HepG2 (cell line): ENCODE data around the gene ATF6.

Source experiments
- TBL1XR1 ChIP-seq: fragments of 150-350 bp; IDR thresholded peaks from 2 replicates; pipeline ENCODE4 v1.6.1; 2014; ENCODE audit warnings: borderline replicate concordance, low read length; ENCODE audit not compliant: partially characterized antibody
- TF ChIP-seq, protein P1 (sequence below): sonication (generic); formaldehyde crosslinking; IDR thresholded peaks from 2 replicates; pipeline ENCODE4 v1.4.0; 2020; ENCODE audit warnings: missing genetic modification reagents

DNA sequence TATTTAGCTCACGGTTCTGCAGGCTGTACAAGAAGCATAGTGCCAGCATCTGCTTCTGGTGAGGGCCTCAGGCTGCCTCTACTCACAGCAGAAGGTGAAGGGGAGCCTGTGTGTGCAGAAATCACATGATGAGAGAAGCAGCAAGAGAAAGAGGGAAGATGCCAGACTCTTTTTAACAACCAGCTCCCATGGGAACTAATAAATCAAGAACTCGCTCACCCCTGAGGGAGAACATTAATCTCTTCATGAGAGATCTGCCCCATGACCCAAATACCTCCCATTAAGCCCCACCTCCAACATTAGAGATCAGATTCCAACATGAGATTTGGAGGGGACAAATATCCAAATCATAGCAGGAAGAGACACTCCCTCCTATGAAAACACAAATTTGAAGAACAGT, 183.4 kb downstream of the ATF6 start:
- no peak for TF ChIP-seq TBL1XR1
- TF ChIP-seq, protein P1, sequence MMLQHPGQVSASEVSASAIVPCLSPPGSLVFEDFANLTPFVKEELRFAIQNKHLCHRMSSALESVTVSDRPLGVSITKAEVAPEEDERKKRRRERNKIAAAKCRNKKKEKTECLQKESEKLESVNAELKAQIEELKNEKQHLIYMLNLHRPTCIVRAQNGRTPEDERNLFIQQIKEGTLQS (CRISPR knock-in tag), result no peak
